A549 (cell line): ENCODE measurements around the gene RAD51B. TPM values are rescaled to one million over a fixed set of nuclear protein-coding genes. Genes with fewer than 3 reads are reported as not detected.

ENCODE experiments used
- ATAC-seq, 2 experiments: fragments of 200-7000 bp in 1 of 2; fragments of >200 bp in 1 of 2; cut with Nextera tagmentation in 1 of 2; cut with Tn5 transposase in 1 of 2; 3 replicates each; pipeline versions ENCODE4 v1.8.0 to v1.9.1; 2018 to 2020; ENCODE audit warnings: mild to moderate bottlenecking in 1 of 2, moderate library complexity in 1 of 2
- CTCF ChIA-PET: fragments of 300-600 bp; sonication (Branson Sonifier 250); formaldehyde crosslinking; extraction: SDS; loops from one replicate; lab custom pipeline; 2021; ENCODE audit warnings: antibody characterized with exemption, inconsistent platforms; lab: Yijun Ruan, JAX
- POLR2A ChIA-PET: fragments of 350-600 bp; formaldehyde crosslinking; extraction: SDS; loops from one replicate; lab custom pipeline; 2021; ENCODE audit warnings: antibody characterized with exemption, inconsistent platforms; lab: Yijun Ruan, JAX
- DNase-seq, 2 experiments: peaks; one replicate each; pipeline versions ENCODE4 v3.0.0 to v3.0.0-alpha.2; 2011 to 2016; ENCODE audit warnings: low read depth in 1 of 2, low spot score in 1 of 2
- FAIRE-seq: peaks from 2 replicates; lab custom pipeline; 2011; peaks lifted over from hg19 to GRCh38; lab: Jason Lieb, UNC
- H3K27ac ChIP-seq, 2 experiments: fragments of >200 bp; sonication (Bioruptor Twin); formaldehyde crosslinking; 3 replicates each; pipeline ENCODE4 v1.5.1; 2016 to 2017
- H3K4me1 ChIP-seq: fragments of >200 bp; sonication (Bioruptor Twin); formaldehyde crosslinking; 3 replicates; pipeline ENCODE4 v1.6.1; 2016
- H3K4me2 ChIP-seq: fragments of >200 bp; sonication (Bioruptor Twin); formaldehyde crosslinking; 3 replicates; pipeline ENCODE4 v1.6.1; 2016
- H3K4me3 ChIP-seq: fragments of >200 bp; sonication (Bioruptor Twin); formaldehyde crosslinking; 3 replicates; pipeline ENCODE4 v1.5.1; 2016
- H3K9me3 ChIP-seq: fragments of >200 bp; sonication (Bioruptor Twin); formaldehyde crosslinking; 3 replicates; pipeline ENCODE4 v1.6.1; 2016
- CHD4 ChIP-seq: fragments of 200-600 bp; sonication (generic); IDR thresholded peaks from 2 replicates; pipeline ENCODE4 v1.6.1; 2016; ENCODE audit warnings: antibody characterized with exemption, mild to moderate bottlenecking, borderline replicate concordance
- HEYL ChIP-seq: fragments of 250-450 bp; sonication (Bioruptor Pico); IDR thresholded peaks from 2 replicates; pipeline ENCODE4 v1.8.0; 2021; ENCODE audit warnings: mild to moderate bottlenecking, moderate library complexity
- HOXA7 ChIP-seq: fragments of 250-450 bp; sonication (Bioruptor Pico); IDR thresholded peaks from 2 replicates; pipeline ENCODE4 v1.5.0; 2020; ENCODE audit warnings: mild to moderate bottlenecking, moderate library complexity
- HOXB5 ChIP-seq: fragments of 250-450 bp; sonication (Bioruptor Pico); IDR thresholded peaks from 2 replicates; pipeline ENCODE4 v1.5.0; 2020; ENCODE audit warnings: mild to moderate bottlenecking, moderate library complexity
- JUNB ChIP-seq: fragments of >200 bp; sonication (Bioruptor Twin); formaldehyde crosslinking; IDR thresholded peaks from 2 replicates; pipeline ENCODE4 v1.6.1; 2016
- KDM1A ChIP-seq: fragments of 200-600 bp; sonication (generic); IDR thresholded peaks from 2 replicates; pipeline ENCODE4 v1.6.1; 2016; ENCODE audit warnings: low read depth, mild to moderate bottlenecking
- MAZ ChIP-seq: fragments of 150-350 bp; IDR thresholded peaks from 2 replicates; pipeline ENCODE4 v1.6.1; 2014; ENCODE audit warnings: antibody characterized with exemption, low read depth, low read length, borderline replicate concordance
- RCOR1 ChIP-seq: fragments of 150-350 bp; IDR thresholded peaks from 2 replicates; pipeline ENCODE4 v1.6.1; 2014; ENCODE audit warnings: antibody characterized with exemption, low read length, low read depth
- SMC3 ChIP-seq: fragments of >200 bp; sonication (Bioruptor Twin); formaldehyde crosslinking; IDR thresholded peaks from 3 replicates; pipeline ENCODE4 v1.6.1; 2018; ENCODE audit warnings: inconsistent platforms
- SREBF2 ChIP-seq: fragments of 450-650 bp; IDR thresholded peaks from 2 replicates; pipeline ENCODE4 v1.6.1; 2014; ENCODE audit warnings: mild to moderate bottlenecking, moderate library complexity
- TFCP2L1 ChIP-seq: fragments of 250-450 bp; sonication (Bioruptor Pico); IDR thresholded peaks from 2 replicates; pipeline ENCODE4 v1.5.0; 2021; ENCODE audit warnings: mild to moderate bottlenecking
- TP53 ChIP-seq: fragments of 250-450 bp; sonication (Bioruptor Pico); IDR thresholded peaks from 2 replicates; pipeline ENCODE4 v1.5.0; 2021; ENCODE audit warnings: mild to moderate bottlenecking, moderate library complexity
- WGBS: methylation state at CpG from one replicate; pipeline ENCODE4 v1.1.6; 2017; ENCODE audit errors: missing lambda C conversion rate; 5-methylcytosine and 5-hydroxymethylcytosine counted together
- polyA plus RNA-seq, 4 experiments: library from polyadenylated mRNA; depleted of rRNA in 3 of 4; stranded (reverse); fragments of >200 nt; fragmentation: RNase III in 1 of 4; extraction: RNeasy Plus Mini Kit Qiagen cat#74134 plus additional on column Dnase treatment in 1 of 4; gene quantifications; 2 replicates in 3 of 4; 3 replicates in 1 of 4; pipeline ENCODE4 v1.2.3, GENCODE V29; 2011 to 2017
- TF ChIP-seq, protein P1 (sequence below): fragments of 200-600 bp; sonication (generic); IDR thresholded peaks from 2 replicates; pipeline ENCODE4 v1.6.1; 2016; ENCODE audit warnings: antibody characterized with exemption, mild to moderate bottlenecking, moderate library complexity
- TF ChIP-seq, protein P2 (sequence below): IDR thresholded peaks from 2 replicates; pipeline ENCODE4 v1.6.1; 2012
- TF ChIP-seq, protein P3 (sequence below): fragments of 250-450 bp; sonication (Bioruptor Pico); IDR thresholded peaks from 2 replicates; pipeline ENCODE4 v1.5.0; 2021; ENCODE audit warnings: mild to moderate bottlenecking, moderate library complexity, borderline replicate concordance
- TF ChIP-seq, protein P4 (sequence below): fragments of >200 bp; sonication (Bioruptor Twin); formaldehyde crosslinking; IDR thresholded peaks from 3 replicates; pipeline ENCODE4 v1.6.1; 2016

Gene RAD51B
- polyA plus RNA-seq, 2 of the 4 experiments (the other 2 are of a cell fraction): 7.2 to 10.8 TPM

DNA sequence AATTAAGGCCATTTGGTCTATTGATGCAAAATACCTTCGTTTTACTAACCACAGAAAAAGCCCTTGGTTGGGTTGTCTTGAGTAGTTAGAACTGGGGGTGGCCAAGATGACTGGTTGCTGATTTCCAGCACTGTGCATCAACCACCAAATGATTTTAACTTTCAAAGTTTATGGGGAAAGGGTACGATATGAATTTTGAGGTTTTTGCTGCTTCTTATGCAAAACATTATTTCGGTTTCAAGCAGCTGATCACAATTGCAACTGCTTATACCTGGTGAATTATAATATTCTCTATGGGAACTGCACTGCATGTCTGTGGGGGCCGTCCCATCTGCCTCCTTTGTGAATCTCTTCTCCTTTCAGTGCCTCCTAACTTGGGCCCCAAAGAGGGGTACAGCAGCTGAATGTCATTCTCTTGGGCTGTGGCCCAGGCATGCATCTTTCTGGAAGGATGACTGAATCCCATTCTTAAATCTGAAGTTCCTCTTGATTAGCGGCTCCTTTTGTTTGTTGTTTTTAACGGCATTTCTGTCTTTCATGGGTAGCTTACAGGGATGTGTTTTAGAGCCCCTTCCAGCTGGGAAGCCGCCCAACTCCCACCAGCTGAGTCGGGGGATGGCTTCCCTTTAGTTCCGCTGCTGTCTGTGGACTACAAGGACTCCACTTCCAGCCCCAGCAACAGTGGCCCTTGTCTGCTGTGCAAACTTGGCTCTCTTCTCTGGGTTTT lies 493.5 kb downstream of the RAD51B start:
- 87% methylated on average over 9 of the region's 9 CpGs for WGBS
- no peak overlapping the region for H3K4me3 ChIP-seq
- POLR2A ChIA-PET: no interaction called here
- ATAC-seq (no peak), DNase-seq (no peak), FAIRE-seq (no peak)
- H3K4me1 ChIP-seq: no peaks in the 10 kb centered on the region
- no peaks in the 10 kb centered on the region for H3K9me3 ChIP-seq
- H3K4me2 ChIP-seq: no peak overlapping the region
- H3K27ac ChIP-seq: 0 out of 6 replicates have a peak overlapping the region, but pooled peaks of 1 of the 2 experiments have one; percentile 5
- TF ChIP-seq RCOR1: no peak
- no peak for TF ChIP-seq SMC3
- no peak for TF ChIP-seq TFCP2L1 (CRISPR knock-in tag)
- TF ChIP-seq CHD4: no peak
- CTCF ChIA-PET: interaction anchor here (0.8 to 1.1 kb wide), 3 partner anchors 10 to 63 kb away, joined by 3 read pairs; no protein-coding TSS in a partner anchor

DNA sequence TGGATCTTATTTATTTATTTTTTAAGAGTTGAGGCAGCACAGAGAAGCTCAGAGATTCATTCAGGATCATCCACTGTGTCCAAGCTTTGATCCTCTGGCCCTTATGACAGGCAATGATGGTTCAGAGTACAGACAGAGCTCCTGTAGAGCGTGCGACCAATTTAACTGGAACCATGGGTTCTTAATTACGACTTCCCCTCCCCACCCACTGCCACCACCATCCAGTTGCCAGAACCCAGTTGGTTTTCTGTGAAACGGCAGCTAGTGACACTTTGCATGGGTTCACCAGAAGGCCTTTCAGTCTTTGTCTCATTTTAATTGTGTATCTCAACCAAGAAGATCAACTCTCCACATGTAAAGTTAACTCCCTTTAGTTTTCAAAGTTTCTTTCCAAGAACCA lies 495.1 kb downstream of the RAD51B start:
- no peak for FAIRE-seq
- Histone ChIP-seq H3K9me3 (no peaks in the 10 kb centered on the region), H3K4me3 (no peak overlapping the region), H3K27ac (no peak overlapping the region), H3K4me2 (no peak overlapping the region)
- no peak for ATAC-seq
- 67% methylated on average over 4 of the region's 4 CpGs for WGBS
- TF ChIP-seq JUNB (no peak), SMC3 (no peak), HEYL (CRISPR knock-in tag) (no peak), TP53 (CRISPR knock-in tag) (no peak), SREBF2 (no peak), HOXB5 (CRISPR knock-in tag) (no peak), KDM1A (no peak), MAZ (no peak), HOXA7 (CRISPR knock-in tag) (no peak)
- TF ChIP-seq, protein P1, sequence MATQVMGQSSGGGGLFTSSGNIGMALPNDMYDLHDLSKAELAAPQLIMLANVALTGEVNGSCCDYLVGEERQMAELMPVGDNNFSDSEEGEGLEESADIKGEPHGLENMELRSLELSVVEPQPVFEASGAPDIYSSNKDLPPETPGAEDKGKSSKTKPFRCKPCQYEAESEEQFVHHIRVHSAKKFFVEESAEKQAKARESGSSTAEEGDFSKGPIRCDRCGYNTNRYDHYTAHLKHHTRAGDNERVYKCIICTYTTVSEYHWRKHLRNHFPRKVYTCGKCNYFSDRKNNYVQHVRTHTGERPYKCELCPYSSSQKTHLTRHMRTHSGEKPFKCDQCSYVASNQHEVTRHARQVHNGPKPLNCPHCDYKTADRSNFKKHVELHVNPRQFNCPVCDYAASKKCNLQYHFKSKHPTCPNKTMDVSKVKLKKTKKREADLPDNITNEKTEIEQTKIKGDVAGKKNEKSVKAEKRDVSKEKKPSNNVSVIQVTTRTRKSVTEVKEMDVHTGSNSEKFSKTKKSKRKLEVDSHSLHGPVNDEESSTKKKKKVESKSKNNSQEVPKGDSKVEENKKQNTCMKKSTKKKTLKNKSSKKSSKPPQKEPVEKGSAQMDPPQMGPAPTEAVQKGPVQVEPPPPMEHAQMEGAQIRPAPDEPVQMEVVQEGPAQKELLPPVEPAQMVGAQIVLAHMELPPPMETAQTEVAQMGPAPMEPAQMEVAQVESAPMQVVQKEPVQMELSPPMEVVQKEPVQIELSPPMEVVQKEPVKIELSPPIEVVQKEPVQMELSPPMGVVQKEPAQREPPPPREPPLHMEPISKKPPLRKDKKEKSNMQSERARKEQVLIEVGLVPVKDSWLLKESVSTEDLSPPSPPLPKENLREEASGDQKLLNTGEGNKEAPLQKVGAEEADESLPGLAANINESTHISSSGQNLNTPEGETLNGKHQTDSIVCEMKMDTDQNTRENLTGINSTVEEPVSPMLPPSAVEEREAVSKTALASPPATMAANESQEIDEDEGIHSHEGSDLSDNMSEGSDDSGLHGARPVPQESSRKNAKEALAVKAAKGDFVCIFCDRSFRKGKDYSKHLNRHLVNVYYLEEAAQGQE: no peak
- TF ChIP-seq, protein P2, sequence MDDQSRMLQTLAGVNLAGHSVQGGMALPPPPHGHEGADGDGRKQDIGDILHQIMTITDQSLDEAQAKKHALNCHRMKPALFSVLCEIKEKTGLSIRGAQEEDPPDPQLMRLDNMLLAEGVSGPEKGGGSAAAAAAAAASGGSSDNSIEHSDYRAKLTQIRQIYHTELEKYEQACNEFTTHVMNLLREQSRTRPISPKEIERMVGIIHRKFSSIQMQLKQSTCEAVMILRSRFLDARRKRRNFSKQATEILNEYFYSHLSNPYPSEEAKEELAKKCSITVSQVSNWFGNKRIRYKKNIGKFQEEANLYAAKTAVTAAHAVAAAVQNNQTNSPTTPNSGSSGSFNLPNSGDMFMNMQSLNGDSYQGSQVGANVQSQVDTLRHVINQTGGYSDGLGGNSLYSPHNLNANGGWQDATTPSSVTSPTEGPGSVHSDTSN: no peak
- TF ChIP-seq, protein P3, sequence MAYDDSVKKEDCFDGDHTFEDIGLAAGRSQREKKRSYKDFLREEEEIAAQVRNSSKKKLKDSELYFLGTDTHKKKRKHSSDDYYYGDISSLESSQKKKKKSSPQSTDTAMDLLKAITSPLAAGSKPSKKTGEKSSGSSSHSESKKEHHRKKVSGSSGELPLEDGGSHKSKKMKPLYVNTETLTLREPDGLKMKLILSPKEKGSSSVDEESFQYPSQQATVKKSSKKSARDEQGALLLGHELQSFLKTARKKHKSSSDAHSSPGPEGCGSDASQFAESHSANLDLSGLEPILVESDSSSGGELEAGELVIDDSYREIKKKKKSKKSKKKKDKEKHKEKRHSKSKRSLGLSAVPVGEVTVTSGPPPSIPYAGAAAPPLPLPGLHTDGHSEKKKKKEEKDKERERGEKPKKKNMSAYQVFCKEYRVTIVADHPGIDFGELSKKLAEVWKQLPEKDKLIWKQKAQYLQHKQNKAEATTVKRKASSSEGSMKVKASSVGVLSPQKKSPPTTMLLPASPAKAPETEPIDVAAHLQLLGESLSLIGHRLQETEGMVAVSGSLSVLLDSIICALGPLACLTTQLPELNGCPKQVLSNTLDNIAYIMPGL (CRISPR knock-in tag): no peak
- TF ChIP-seq, protein P4, sequence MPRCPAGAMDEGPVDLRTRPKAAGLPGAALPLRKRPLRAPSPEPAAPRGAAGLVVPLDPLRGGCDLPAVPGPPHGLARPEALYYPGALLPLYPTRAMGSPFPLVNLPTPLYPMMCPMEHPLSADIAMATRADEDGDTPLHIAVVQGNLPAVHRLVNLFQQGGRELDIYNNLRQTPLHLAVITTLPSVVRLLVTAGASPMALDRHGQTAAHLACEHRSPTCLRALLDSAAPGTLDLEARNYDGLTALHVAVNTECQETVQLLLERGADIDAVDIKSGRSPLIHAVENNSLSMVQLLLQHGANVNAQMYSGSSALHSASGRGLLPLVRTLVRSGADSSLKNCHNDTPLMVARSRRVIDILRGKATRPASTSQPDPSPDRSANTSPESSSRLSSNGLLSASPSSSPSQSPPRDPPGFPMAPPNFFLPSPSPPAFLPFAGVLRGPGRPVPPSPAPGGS: no peak
- TF ChIP-seq, all 56 proteins: peak for 0
- ChIA-PET CTCF (interaction anchor here (0.7 to 2.3 kb wide), 4 partner anchors 8 to 474 kb away, joined by 3 to 8 read pairs (median 3); no protein-coding TSS in a partner anchor), POLR2A (no interaction called here)
- H3K4me1 ChIP-seq: peaks cover 4% of the 10 kb centered on the region; the same call in 1 of the 3 replicates
- no peak for DNase-seq
